ENCODE results near the gene FOSL1.

FOSL1 gene

GRCh38 chr11:65883058-65883761 is 17.0 kb downstream of the FOSL1 start:
- H3K27ac ChIP-seq = no peak overlapping the region
- TF ChIP-seq CTCF (conservative IDR thresholded peaks at IDR 0.05) = no peak

GRCh38 chr11:65882120-65883057 is 17.8 kb downstream of the FOSL1 start:
- no peak for TF ChIP-seq CTCF (conservative IDR thresholded peaks at IDR 0.05)
- no peak overlapping the region for H3K27ac ChIP-seq

GRCh38 chr11:65880844-65881421 is 19.3 kb downstream of the FOSL1 start:
- no peak overlapping the region for H3K27ac ChIP-seq
- TF ChIP-seq CTCF (conservative IDR thresholded peaks at IDR 0.05) = no peak

- no peak for TF ChIP-seq CTCF (conservative IDR thresholded peaks at IDR 0.05)
- no peak overlapping the region for H3K27ac ChIP-seq
These were observed 20.2 kb downstream of the FOSL1 start for GRCh38 chr11:65880027-65880426.

- no peak for TF ChIP-seq CTCF (conservative IDR thresholded peaks at IDR 0.05)
These were observed 20.6 kb downstream of the FOSL1 start, which contains the start of gene CTSW for GRCh38 chr11:65879617-65880016. TSS of gene CTSW (plus strand) at chr11:65879837. CDS start at chr11:65879855, 18 bp downstream.

GRCh38 chr11:65873318-65874156 is 26.7 kb downstream of the FOSL1 start:
- H3K27ac ChIP-seq = peak overlapping the region; percentile 72
- no peak for TF ChIP-seq CTCF (conservative IDR thresholded peaks at IDR 0.05)

More at GRCh38 chr11:65879617-65880016, 20.6 kb downstream of the FOSL1 start, which contains the start of gene CTSW:
- no peak within 1 kb of the TSS for H3K27ac ChIP-seq

All from VCaP (cell line).